Mammary epithelial cell (primary cell): ENCODE results near the gene RAB37.

Experiments
- CTCF ChIP-seq, 2 donors: IDR thresholded peaks in 1 of 2; conservative IDR thresholded peaks in 1 of 2; 2 replicates each; pipeline ENCODE4 v1.5.1; 2011 to 2012; ENCODE audit warnings: inconsistent platforms in 2 of 2, low read length in 2 of 2, mild to moderate bottlenecking in 2 of 2, control low read depth in 1 of 2, low read depth in 1 of 2; ENCODE audit not compliant: insufficient read depth in 1 of 2; ENCODE audit errors: extremely low read depth in 1 of 2
- EZH2 ChIP-seq: IDR thresholded peaks from 2 replicates; pipeline ENCODE4 v1.6.1; 2012; ENCODE audit warnings: low read length, inconsistent platforms, borderline replicate concordance

GRCh38 chr17:74748529-74749278 lies 11.6 kb downstream of the RAB37 start, which contains the start of gene NHERF1:
- no peak for TF ChIP-seq CTCF (conservative IDR thresholded peaks at IDR 0.05 in 1 of 2, IDR thresholded peaks at IDR 0.05 in 1 of 2; ENCODE audit: extremely low read depth in 1 of 2, insufficient read depth in 1 of 2, low read depth in 1 of 2, low read length in 2 of 2)
- TF ChIP-seq EZH2: no peak
